Suprapubic skin (tissue), 4 donors: Measurements from ENCODE around the gene TMC4. TPM values are rescaled to one million over a fixed set of nuclear protein-coding genes. Genes with fewer than 3 reads are reported as not detected.

Source experiments
- DNase-seq, 2 donors: peaks; one replicate each; pipeline ENCODE4 v3.0.0-alpha.2; 2019; ENCODE audit warnings: low spot score in 2 of 2
- H3K27ac ChIP-seq: fragments of 200-600 bp; sonication (generic); one replicate; pipeline ENCODE4 v1.5.1; 2019
- H3K27me3 ChIP-seq: fragments of 200-600 bp; sonication (generic); one replicate; pipeline ENCODE4 v1.5.1; 2019
- H3K36me3 ChIP-seq: fragments of 200-600 bp; sonication (generic); one replicate; pipeline ENCODE4 v1.5.1; 2019
- H3K4me1 ChIP-seq: fragments of 200-600 bp; sonication (generic); one replicate; pipeline ENCODE4 v1.5.1; 2019
- H3K4me3 ChIP-seq: fragments of 200-600 bp; sonication (generic); one replicate; pipeline ENCODE4 v1.5.1; 2019; ENCODE audit warnings: mild to moderate bottlenecking
- H3K9me3 ChIP-seq: fragments of 200-600 bp; sonication (generic); one replicate; pipeline ENCODE4 v1.5.1; 2019
- EP300 ChIP-seq: sonication (generic); formaldehyde crosslinking; IDR thresholded peaks from one replicate; pipeline ENCODE4 v1.6.1; 2017; ENCODE audit warnings: antibody characterized with exemption
- POLR2A ChIP-seq, 2 donors: fragments of 450-650 bp; IDR thresholded peaks; one replicate each; pipeline ENCODE4 v1.6.1; 2017; ENCODE audit warnings: antibody characterized with exemption in 2 of 2, mild to moderate bottlenecking in 2 of 2, moderate library complexity in 2 of 2
- POLR2AphosphoS5 ChIP-seq, 3 donors: sonication (generic); formaldehyde crosslinking; IDR thresholded peaks; one replicate each; pipeline ENCODE4 v1.6.1; 2017; ENCODE audit warnings: antibody characterized with exemption in 3 of 3
- WGBS: methylation state at CpG from one replicate; pipeline ENCODE4 v1.1.5; 2018; 5-methylcytosine and 5-hydroxymethylcytosine counted together
- total RNA-seq, 4 donors: library from RNA; depleted of rRNA; stranded (reverse); fragments of >200 nt; gene quantifications; one replicate each; pipeline ENCODE4 v1.1.0, GENCODE V29; 2016
- TF ChIP-seq, protein P1 (sequence below), 2 donors: fragments of 200-600 bp in 1 of 2; fragments of 450-650 bp in 1 of 2; sonication (generic) in 1 of 2; IDR thresholded peaks; one replicate each; pipeline ENCODE4 v1.5.1; 2016 to 2019; ENCODE audit warnings: antibody characterized with exemption in 2 of 2, mild to moderate bottlenecking in 1 of 2, moderate library complexity in 1 of 2

Gene TMC4
- total RNA-seq, 4 donors from 2014 or later = 3.4 to 22.8 (median 9.0) TPM

DNA sequence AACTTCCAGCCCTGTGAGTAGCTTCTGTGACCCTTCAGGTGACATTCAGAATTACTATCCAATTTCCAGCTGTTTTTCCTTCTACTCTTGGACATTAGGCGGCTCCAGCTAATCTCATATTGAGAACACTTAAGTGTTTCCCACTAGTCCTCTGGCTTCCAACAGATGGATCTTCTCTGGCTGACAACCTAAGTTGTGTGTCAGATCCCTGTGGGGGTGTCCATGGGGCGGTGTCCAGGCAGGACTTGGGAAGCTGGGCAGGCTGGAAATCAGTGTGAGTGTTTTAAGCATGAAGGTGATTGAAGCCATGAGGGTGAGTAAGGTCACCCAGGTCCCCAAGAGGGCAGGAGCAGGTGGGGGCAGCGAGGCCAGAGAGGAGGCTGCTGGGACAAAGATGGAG, 25.3 kb downstream of the TMC4 start:
- peaks cover 100% of the 10 kb centered on the region for H3K36me3 ChIP-seq
- 94% methylated on average over 3 of the region's 3 CpGs for WGBS

DNA sequence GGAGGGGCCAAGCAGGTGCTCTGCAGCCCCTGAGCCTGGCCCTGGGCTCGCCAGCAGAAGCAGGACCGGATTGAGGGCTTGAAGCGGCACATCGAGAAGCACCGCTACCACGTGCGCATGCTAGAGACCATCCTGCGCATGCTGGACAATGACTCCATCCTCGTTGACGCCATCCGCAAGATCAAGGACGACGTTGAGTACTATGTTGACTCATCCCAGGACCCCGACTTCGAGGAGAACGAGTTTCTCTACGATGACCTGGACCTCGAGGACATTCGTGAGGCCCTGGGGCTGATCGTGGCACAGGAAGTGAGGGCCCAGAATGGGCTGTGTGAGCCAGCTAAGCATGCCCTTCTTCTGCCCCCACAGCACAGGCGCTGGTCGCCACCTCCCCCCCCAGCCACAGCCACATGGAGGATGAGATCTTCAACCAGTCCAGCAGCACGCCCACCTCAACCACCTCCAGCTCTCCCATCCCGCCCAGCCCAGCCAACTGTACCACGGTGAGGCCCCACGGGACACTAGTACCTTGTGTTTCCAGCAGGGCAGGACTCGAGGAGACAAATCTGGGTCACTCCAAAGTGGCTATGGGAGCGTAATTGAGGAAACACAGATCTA, 27.3 kb downstream of the TMC4 start:
- no peak overlapping the region for H3K27ac ChIP-seq
- H3K36me3 ChIP-seq = peaks cover 89% of the 10 kb centered on the region
- WGBS = 94% methylated on average over 20 of the region's 28 CpGs
- H3K9me3 ChIP-seq = no peaks in the 10 kb centered on the region
- TF ChIP-seq POLR2A (IDR thresholded peaks at IDR 0.05) = no peak
- TF ChIP-seq POLR2AphosphoS5 (IDR thresholded peaks at IDR 0.05) = no peak
- TF ChIP-seq, protein P1, sequence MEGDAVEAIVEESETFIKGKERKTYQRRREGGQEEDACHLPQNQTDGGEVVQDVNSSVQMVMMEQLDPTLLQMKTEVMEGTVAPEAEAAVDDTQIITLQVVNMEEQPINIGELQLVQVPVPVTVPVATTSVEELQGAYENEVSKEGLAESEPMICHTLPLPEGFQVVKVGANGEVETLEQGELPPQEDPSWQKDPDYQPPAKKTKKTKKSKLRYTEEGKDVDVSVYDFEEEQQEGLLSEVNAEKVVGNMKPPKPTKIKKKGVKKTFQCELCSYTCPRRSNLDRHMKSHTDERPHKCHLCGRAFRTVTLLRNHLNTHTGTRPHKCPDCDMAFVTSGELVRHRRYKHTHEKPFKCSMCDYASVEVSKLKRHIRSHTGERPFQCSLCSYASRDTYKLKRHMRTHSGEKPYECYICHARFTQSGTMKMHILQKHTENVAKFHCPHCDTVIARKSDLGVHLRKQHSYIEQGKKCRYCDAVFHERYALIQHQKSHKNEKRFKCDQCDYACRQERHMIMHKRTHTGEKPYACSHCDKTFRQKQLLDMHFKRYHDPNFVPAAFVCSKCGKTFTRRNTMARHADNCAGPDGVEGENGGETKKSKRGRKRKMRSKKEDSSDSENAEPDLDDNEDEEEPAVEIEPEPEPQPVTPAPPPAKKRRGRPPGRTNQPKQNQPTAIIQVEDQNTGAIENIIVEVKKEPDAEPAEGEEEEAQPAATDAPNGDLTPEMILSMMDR (IDR thresholded peaks at IDR 0.05) = no peak
- TF ChIP-seq EP300 = no peak
- H3K4me1 ChIP-seq = peaks cover 5% of the 10 kb centered on the region
- DNase-seq = no peak
- H3K4me3 ChIP-seq = no peak overlapping the region
- no peaks in the 10 kb centered on the region for H3K27me3 ChIP-seq

More for the DNA sequence above, 25.3 kb downstream of the TMC4 start:
- H3K4me1 ChIP-seq = no peaks in the 10 kb centered on the region
- no peaks in the 10 kb centered on the region for H3K27me3 ChIP-seq
- no peak for DNase-seq
- H3K4me3 ChIP-seq = no peak overlapping the region
- no peak for TF ChIP-seq EP300
- TF ChIP-seq, protein P1 (IDR thresholded peaks at IDR 0.05) = no peak
- no peaks in the 10 kb centered on the region for H3K9me3 ChIP-seq
- H3K27ac ChIP-seq = no peak overlapping the region

DNA sequence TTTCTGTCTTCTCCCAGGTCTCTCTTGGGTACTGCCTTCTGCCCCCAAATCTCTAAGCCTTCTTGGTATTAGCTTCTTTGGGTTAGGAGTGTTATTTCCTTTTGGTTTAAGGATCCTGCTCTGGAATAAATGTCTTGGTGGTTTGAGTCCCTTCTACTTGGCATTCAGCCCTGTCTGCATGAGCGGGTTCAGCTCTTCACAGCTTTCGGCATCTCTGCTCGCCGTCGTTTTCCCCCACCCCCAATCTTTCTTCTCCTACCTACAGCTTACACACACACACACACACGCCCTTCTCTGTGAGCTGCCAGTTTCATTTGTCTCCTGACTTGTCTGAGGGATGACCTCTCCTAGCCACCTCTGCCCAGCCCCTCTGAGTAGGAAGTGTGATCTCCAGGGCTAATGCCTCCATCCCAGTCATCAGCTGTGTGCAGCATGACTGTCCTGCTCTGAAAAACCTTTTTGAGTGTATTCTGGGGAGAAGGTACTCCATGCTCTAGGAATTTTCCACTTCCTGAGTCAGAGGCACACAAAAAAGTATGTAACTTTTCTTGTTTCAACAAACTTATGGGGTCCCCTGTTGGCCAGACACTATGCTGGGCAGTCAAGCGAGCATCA, 30.7 kb downstream of the TMC4 start:
- TF ChIP-seq, protein P1 (IDR thresholded peaks at IDR 0.05) = no peak
- WGBS = 84% methylated on average over 7 of the region's 7 CpGs
- peaks cover 63% of the 10 kb centered on the region for H3K36me3 ChIP-seq
- H3K27ac ChIP-seq = no peak overlapping the region
- peaks cover 31% of the 10 kb centered on the region for H3K4me1 ChIP-seq
- no peak for DNase-seq
- no peak overlapping the region for H3K4me3 ChIP-seq
- no peaks in the 10 kb centered on the region for H3K27me3 ChIP-seq
- H3K9me3 ChIP-seq = no peaks in the 10 kb centered on the region

DNA sequence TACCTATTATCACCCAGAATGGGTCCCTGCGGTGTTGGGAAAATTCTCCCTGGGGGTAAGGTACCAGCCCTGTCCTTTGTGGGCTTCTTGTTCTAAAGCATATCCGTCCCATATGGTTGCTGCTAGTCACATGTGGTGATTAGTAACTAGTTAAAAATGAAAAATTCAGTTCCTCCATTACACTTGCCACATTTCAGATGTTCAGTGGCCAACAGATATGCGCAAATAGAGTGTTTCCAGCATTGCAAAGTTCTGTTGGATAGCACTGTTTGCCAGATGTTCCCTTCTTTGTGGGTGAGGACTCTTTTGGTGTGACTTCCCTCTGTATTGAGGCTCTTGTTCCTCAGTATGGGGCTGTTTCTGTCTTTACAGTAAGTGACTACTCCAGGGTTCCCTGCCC, 31.6 kb downstream of the TMC4 start:
- WGBS = 61% methylated on average over 3 of the region's 3 CpGs
- TF ChIP-seq, protein P1 (IDR thresholded peaks at IDR 0.05) = no peak
- TF ChIP-seq EP300 (no peak), POLR2A (IDR thresholded peaks at IDR 0.05) (no peak), POLR2AphosphoS5 (IDR thresholded peaks at IDR 0.05) (no peak)
- no peak for DNase-seq
- Histone ChIP-seq H3K9me3 (no peaks in the 10 kb centered on the region), H3K36me3 (peaks cover 54% of the 10 kb centered on the region), H3K27me3 (no peaks in the 10 kb centered on the region), H3K4me3 (no peak overlapping the region), H3K27ac (no peak overlapping the region), H3K4me1 (peaks cover 36% of the 10 kb centered on the region)

DNA sequence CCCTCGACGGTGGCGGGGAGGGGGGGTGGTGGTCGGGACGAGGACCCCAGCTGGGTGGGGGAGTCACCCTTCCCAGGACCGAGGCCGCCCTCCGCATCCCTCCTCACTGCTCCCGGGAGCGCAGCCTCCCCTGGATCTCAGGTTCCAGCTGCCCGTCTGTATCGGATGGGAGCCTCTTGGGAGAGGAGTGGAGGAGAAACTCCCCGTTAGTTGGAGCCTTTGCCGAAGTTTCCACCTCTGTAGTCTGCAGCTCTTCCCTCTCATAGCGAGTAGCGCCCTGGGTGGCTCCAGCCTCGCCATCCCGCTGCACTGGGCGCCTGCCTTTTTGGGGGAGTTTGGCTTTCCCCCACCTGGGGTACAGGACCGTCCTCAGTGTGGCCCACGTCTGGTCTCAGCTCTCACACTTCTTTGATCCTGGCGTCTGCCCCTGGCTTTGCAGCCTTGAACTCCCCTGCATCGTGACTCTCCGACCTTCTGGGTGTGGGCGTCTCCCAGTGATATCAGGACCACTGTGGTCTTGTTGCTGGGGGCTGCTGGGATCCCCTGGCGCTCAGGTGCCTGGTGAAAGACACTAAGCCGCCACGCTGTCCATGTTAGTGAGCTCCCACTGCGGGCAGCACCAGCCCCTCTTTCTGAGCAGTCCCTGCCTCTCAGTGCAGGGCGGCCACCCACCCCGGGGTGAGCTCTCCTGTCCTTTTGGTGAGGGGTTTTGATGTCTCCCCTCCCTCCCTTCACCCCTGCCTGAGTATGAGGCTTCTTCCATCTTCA, 34.3 kb downstream of the TMC4 start:
- Histone ChIP-seq H3K36me3 (peaks cover 27% of the 10 kb centered on the region), H3K4me3 (peak overlapping the region; percentile 100), H3K27ac (peak overlapping the region; percentile 98), H3K9me3 (no peaks in the 10 kb centered on the region), H3K4me1 (peaks cover 51% of the 10 kb centered on the region), H3K27me3 (no peaks in the 10 kb centered on the region)
- 27% methylated on average over 15 of the region's 31 CpGs for WGBS
- TF ChIP-seq POLR2AphosphoS5 (IDR thresholded peaks at IDR 0.05) (no peak), POLR2A (IDR thresholded peaks at IDR 0.05) (no peak), EP300 (no peak)
- TF ChIP-seq, protein P1 (IDR thresholded peaks at IDR 0.05) = no peak
- no peak for DNase-seq
